GM19468 (cell line): ENCODE measurements around the gene WNT2.
"Not testable (repeated sequence)": the region's sequence is repeated elsewhere in the genome, so short reads cannot be mapped to it uniquely, and the experiment has no call there.

Experiments used
- ATAC-seq: cut with Tn5 transposase; IDR thresholded peaks from one replicate; pipeline ENCODE4 v1.9.1; 2021; ENCODE audit warnings: mild to moderate bottlenecking, moderate library complexity, moderate number of reproducible peaks; ENCODE audit not compliant: unreplicated experiment; ENCODE audit errors: extremely low read depth

WNT2 gene

DNA sequence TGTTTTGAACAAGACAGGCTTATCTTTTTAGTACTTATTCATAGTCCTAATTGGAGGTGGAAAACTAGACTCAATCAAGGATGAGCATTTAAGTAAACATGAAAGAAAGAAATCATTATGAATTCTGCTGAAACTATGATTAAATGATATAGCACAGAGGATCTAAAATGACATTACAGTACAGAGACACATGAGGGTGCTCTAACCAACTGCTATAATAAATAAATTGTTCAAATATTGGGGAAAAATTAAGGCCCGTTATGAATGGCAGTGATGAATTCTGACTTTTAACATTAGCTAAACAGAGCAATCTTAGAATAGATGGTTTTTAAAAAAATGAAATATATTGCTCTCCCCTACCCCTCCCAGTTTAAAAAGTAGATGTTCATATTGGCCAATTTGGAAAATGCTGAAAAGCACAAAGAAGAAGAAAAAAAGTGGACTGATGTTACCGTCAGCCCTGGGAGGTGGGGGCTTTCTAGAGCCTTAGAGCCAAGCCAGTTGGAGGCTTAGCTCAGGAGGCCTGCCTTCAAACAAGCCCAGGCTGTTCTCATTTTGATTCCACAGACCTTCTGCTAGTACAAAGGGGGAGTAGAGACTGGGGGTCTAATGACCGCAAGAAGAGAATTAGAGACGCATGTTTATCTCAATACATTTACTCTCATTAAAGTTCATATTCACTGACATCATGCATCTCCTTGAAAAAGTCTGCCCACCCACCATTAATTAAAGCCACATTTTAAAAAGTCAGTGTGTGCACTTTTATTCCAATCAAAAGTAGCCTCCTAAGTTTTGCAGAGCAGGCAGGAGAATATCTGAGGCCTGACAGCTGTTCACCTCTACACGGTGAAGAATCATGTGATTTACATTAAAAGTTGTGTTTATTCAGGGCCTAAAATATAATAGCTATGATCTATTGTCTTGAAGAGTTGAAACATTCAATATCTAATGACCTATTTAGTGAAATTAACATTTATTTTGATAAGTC, 10.0 kb downstream of the WNT2 start:
- ATAC-seq, result no peak

DNA sequence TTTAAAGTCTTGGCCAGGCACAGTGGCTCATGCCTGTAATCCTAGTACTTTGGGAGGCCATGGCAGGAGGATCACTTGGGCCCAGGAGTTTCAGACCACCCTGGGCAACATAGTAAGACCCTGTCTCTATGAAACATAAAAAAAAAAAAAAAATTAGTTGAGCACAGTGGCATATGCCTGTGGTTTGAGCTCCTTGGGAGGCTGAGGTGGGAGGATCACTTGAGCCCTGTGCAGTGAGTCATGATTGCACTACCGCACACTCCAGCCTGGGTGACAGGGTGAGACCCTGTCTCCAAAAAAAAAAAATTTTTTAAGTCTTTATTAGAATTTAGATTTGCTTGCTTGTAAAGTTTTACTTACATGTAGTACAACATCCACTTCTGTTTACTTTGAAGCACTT, 14.0 kb downstream of the WNT2 start:
- ATAC-seq, result no peak

DNA sequence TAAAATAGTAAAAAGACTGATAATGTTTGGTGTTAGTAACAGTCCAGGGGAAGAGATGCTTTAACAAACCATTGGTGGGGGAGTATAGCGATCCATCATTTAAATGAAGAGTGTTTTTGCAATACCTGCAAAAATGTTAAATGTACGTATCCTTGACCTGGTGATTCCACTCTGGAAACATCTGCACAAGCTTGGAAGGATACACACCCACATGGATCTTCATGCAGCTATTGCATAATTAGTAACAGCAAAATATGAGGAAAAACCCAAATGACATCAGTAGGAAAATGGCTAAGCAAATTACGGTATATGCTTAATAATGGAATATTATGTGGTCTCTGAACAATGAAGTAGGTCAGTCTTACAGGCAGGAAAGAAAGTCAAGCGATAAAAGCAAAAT, 20.5 kb downstream of the WNT2 start:
- ATAC-seq, result no peak

DNA sequence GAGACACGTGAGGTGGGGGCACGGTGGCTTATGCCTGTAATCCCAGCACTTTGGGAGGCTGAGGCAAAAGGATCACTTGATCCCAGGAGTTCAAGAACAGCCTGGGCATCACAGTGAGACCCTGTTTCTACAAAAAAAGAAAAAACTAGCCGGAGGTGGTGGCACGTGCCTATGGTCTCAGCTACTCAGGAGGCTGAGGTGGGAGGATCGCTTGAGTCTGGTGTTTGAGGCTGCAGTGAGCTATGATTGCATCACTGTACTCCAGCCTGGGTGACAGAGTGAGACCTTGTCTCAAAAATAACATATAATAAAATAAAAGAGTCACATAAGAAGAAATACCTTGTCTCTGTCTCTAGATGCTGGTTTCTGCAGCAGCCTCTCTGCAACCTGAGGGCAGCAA, 22.4 kb downstream of the WNT2 start:
- not testable (repeated sequence) for ATAC-seq

DNA sequence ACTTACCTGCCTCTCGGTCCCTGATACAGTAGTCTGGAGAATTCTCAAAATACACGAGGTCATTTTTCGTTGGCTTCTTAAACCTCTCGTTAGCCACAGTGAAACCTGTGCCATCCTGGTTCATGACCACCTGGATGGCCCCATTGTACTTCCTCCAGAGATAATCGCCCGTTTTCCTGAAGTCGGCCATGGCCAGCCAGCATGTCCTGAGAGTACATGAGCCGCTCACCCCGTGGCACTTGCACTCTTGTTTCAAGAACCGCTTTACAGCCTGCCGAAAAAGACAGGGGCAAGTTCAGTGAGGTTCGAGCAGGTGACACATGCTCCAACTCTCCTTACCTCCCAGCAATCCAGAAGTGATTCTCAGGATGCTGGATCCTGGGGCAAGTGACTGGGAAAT, 25.3 kb downstream of the WNT2 start:
- no peak for ATAC-seq

DNA sequence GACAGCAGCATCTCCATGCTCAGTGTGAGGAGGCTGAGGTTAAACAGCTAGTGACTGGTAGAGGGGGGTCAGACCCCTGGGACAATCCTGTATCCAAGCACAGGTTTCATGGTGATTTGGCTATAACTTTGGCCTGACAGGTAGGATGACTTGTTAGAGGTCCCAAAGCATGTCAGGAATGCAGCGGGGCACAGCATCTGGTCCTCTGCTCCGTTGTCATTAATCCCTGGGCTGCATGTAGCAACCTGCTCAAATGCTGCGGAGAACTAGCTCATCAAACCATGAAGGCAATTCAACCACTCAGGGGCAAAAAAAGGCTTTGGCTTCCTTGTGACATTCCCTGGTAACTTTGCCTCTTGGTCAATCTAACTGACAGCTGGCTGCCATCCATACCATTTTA, 26.8 kb downstream of the WNT2 start:
- no peak for ATAC-seq

DNA sequence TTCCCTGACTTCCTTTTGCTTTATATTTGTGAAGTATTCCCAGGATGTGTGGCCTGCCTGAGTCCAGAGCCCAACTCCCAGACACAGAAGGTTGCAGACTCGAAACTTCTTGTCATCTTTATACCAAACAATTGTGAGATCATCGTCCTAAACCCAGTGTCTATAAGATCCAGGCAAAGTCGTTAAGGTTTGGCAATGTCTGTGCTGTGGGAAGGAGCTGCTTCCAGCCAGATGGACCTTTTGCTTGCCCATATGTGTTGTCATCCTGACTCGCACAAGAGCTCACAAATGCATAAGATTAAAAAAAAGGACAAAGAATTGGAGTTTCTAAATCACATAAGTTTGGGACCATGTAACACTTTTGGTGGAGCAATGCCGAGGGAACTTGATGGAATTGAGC, 37.0 kb downstream of the WNT2 start:
- ATAC-seq, result no peak

DNA sequence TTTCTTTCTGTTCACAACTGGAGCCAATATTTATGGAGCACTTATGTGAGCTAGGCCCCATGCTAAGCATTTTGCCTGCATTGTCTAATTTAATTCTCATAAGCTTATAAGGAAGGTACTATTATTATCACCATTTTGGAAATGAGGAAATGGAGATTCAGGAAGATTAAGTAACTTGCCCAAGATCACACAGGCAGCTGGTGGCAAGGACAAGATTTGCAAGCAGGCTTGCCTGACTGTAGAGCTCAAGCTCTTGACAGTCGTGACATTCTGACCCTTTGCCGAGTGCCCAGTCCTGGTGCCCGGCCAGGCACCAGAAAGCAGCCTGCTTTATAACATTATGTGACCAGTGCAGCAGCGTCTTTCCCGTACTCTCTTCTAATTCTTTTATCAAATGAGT, 38.2 kb downstream of the WNT2 start:
- no peak for ATAC-seq

DNA sequence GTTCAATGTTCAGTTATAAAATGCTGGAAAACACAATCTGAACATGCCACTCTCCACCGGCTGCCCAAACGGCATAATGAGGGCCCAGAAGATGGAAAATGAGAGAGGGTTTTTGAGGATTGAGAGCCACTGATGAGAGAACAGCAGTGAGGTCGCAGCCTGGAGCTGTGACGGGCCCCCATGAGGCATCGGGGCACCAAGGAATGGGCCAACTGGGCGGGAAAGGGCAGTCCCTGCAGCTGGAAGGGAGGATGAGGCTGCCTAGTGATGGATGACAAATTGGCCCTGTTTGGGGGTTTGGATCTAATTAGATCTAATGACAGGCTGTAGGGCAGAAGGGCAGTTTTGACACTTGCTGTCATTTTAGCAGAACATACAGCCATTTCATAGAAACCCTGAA, 39.1 kb downstream of the WNT2 start:
- ATAC-seq, result no peak

DNA sequence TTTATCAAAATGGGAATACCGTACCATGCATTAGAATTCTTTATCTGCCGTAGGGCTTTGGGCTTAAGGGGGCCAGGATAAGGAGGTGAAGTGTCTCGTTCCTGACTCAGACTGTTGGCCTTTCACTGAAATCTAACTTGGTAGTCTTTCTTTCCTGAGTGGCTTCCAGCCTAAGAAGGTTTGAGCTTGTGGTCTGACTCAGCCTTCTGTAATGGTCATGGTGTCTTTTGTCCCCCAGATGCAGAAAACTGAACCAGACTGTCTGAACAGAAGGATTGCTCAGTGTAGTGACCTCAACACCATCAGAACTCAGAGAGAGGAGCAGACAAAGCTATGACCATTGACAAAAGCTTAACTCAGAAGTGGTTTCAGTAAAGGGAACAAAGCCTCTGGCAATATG, 39.5 kb downstream of the WNT2 start:
- no peak for ATAC-seq

DNA sequence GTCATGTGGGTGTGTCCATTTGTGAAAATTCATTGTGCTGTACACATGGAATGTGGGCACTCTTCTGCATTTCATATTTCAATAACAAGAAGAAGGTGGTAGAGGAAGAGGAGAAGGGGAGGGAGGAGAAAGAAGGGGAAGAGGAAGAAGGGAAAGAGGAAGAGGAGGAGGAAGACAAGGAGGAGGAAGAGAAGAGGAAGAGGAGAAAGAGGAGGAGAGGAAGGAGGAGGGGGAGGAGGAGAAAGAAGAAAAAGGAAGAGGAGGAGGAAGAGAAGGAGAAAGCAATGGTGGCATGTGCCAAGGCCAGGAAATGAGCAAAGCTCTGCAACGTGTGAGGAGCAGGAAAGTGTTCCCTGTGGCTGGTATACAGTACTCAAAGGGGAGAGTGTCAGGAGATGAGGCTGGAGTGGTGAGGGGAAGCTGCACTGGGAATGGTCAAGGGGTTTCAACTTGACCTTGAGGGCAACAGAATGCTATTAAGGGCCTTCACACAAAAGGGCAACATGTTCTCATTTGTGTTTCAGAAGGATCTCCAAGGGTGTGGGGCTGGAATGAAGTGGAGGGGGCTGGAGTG, 40.5 kb downstream of the WNT2 start:
- ATAC-seq, result no peak

DNA sequence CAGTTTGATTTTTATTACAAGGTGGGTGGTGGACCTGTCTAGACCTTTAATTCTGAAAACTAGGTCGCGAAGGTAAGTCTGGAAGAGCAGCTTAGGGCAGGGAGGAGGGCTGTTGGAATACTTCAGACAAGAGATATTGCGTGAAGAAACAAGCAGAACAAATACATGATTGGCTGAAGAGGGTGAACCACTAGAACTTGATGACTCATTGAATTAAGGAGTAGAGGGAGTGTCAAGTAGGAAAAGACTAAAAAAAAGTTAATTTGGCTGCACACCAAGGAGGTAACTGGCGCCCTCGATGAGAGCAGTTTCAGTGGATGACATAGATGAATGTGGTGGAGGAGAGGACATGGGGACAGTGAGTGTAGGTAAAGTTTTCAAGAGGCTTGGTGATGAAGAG, 41.3 kb downstream of the WNT2 start:
- ATAC-seq, result no peak

DNA sequence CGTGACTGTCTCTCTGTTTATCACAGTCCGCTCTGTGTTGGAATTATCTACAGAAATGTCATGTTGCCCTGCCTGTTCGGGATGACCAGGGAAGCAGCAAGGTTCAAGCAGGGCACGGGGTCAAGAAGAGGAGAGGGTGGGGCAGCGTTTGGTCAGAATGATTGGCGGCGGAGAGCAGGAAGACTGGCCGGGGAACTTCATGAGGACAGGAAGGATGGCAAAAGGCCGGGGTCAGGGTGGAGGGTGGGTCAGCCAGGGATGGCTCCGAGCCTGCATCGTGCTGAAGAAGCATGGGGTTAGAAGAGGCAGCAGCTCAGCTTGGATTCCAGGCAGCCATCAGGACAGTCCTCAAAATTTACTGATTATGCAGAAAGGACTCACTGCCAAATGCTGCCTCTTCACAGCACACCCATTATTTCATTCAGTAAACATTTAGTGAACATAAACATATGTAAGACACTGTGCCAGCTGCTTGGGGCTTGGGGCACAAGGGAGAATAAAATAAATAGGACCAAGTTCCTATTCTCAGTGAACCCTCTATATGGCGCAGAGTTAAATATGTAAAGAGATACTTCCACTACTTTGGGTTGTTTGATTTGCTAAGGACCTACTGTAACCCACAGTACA, 42.8 kb downstream of the WNT2 start:
- ATAC-seq, result no peak

DNA sequence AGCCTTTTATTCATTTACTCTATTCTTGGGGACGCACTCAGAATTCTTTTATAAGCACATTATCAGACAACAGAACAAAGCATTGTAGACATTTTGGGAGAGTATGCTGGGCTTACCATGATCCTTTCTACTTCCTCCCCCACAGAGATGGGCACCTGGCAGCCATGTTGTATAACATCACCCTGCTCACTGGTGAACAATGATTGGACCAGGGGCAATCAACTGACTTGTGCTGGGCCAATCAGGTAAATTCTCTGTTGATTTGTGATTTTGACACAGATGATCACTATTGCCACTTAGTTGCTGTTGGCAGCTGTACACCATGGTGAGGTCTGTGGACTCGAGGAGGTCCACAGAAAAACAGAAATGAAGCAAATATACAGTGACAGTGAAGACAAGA, 43.7 kb downstream of the WNT2 start:
- no peak for ATAC-seq

DNA sequence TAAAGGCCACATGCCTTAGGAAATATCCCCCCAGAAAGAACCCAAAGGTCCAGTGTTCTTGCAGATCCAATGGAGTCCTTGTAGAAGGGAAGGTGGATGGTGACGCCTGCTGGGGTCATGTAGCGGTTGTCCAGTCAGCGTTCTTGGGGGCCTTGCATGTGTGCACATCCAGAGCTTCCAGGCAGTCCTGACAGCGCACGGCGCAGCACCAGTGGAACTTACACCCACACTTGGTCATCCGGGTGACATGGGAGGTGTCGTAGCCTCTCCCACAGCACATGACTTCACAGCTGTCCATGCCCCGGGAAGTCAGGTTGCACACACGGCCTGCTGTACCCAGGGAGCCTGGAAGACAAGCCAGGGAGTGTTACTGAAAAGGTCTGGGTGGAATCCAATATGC, 44.8 kb downstream of the WNT2 start:
- no peak for ATAC-seq

DNA sequence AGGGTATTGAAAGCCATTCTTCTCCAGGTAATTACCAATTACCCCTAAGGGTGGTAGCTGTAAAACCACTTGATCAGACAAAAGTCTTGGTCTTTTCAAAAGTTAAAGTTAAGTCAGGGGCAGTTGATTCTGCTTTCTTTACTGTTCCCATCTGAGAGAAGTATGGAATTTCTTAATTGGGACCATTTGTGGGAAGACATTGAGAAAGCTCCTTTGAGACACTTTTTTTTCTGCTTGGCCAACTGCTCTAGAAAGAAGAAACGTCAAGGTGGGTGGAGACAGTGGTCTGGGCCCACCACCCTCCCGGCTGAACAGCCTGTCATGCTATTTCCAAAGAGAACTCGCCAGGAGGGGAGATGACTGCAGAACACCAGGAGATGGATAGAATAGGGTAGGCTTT, 45.3 kb downstream of the WNT2 start:
- ATAC-seq, result no peak

DNA sequence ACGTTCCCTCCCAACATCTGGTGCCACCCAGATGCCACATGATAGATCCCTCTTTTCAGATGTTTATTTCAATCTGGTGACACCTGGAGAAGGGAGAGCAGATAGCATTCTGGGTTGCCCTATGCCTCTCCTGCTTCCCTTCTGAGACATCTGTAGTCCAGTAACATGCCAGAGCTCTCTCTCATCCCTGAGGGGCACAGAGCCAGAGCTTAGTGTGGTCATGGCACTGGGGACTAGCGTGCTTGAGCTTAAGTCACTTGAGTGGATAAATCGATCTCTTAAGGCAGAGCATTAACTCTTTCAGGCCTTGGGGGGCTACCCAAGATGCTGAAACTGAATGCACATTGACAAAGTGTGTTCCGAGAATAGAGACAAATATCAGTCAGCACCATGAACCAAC, 47.9 kb downstream of the WNT2 start:
- ATAC-seq, result no peak

DNA sequence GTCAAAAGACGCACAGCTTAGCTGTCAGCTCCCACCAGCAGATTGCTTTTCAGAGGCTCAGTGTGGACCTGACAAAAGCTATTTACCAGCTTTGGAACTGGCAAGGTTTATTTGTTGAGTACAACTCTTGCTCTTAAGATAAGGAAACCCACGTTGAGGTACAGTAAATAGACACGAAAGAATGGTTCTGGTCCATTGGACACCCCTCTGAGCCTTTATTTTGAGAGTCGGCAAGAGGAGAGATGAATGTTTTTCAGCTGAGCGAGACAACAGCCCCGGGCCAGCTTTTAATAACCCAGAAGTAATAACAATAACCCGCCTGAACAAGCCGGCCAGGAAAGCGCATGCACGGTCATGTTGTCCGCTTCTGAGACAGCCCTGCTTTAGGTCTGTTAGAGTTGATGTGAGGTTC, 49.0 kb downstream of the WNT2 start:
- no peak for ATAC-seq

DNA sequence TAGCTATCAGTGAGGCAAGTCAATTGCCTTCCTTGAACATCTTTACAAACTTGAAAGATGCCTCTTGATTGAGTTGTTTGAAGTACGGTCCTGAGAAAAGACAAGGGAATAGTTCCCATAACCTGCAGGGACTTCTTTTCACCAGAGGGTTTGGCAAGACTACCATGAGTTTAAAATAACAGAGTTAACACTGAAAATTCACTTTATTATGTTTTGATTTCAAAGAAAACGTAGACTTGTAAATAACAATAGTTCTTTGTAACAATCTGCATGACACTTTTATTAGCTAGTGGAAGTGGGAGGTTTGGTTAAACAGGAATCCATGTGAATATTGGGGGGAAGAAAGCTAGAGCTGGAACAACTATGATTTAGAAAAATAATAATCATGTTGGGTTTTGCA, 49.5 kb downstream of the WNT2 start:
- ATAC-seq, result no peak

DNA sequence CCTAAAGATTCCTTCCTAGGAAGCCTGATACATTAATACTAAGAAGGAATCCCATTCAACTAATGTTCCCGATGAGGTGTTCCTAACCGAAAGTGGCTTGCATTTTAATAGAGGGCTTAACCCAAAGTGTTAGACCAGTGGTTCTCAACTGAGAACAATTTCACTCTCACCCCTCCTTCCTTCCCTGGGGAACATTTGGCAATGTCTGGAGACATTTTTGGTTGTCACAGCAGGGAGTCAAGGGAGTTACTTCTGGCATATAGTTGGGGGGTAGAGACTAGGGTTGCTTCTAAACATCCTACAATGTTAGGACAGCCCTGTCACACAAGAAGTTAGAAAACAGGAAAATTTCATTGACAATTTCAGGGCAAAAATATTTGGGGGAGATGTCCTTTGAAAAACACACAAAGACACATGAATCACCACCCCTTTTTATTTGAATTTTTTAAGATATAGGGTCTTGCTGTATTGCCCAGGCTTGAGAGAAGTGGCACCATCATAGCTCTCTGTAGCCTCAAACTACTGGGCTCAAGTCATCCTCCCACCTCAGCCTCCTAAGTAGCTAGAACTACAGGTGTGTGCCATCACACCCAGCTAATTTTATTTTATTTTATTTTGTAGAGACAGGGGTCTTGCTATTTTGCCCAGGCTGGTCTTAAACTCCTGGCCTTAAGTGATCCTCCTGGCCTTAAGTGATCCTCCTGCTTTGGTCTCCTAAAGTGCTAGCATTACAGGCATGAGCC, 50.7 kb downstream of the WNT2 start:
- no peak for ATAC-seq

DNA sequence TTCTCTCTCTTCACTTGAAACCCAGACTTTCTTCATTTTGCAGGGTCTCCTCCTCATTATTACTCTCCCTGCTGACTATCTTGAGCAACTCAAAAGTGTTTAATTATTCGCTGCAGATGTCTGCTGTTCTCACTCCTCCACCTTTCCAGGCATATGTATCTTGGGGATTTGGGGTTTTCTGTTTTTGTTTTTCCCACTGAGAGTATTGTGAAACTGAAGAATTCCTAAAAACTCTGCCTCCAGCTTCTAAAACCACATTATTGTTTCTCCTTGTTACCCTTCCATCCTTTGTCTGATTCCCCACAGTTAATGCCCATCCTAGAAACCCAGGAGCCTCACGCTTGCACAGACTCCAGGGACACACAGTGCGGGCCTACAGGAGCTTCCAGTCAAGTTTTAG, 51.3 kb downstream of the WNT2 start:
- ATAC-seq, result no peak
